T-helper 17 cell (primary cell): Measurements from ENCODE around the gene ASIC1. TPM values are rescaled to one million over a fixed set of nuclear protein-coding genes. Genes with fewer than 3 reads are reported as not detected.

Source experiments
- ATAC-seq: fragments of 150-1000 bp; cut with Tn5 transposase; 2 replicates; pipeline ENCODE4 v1.10.0; 2021; ENCODE audit warnings: mild to moderate bottlenecking, moderate library complexity
- DNase-seq, 3 donors: peaks; one replicate each; pipeline versions ENCODE4 v3.0.0 to v3.0.0-alpha.2; 2020 to 2021
- H3K9me3 ChIP-seq: one replicate; pipeline ENCODE4 v1.7.0; 2013; ENCODE audit warnings: low read length, mild to moderate bottlenecking; ENCODE audit not compliant: control insufficient read depth, poor library complexity, severe bottlenecking
- H3K27ac Mint-ChIP-seq: one replicate; pipeline ENCODE4 v1.8.0; 2022; ENCODE audit warnings: mild to moderate bottlenecking, moderate library complexity, mixed read lengths
- H3K27me3 Mint-ChIP-seq: one replicate; pipeline ENCODE4 v1.8.0; 2022; ENCODE audit warnings: mixed read lengths
- H3K36me3 Mint-ChIP-seq: one replicate; pipeline ENCODE4 v1.8.0; 2022; ENCODE audit warnings: low read depth, mixed read lengths
- H3K4me1 Mint-ChIP-seq: one replicate; pipeline ENCODE4 v1.8.0; 2022; ENCODE audit warnings: mild to moderate bottlenecking, mixed read lengths
- H3K4me3 Mint-ChIP-seq: one replicate; pipeline ENCODE4 v1.8.0; 2022; ENCODE audit warnings: mild to moderate bottlenecking, moderate library complexity, mixed read lengths
- total RNA-seq, 4 donors: library from RNA in 2 of 4; stranded (reverse) in 2 of 4; gene quantifications; one replicate each; pipeline ENCODE4 v1.2.3 and lab custom pipeline; 2022 to 2026

The ASIC1 gene
- total RNA-seq, 2 donors from 2014 or later = 0.17 to 1.1 TPM

DNA sequence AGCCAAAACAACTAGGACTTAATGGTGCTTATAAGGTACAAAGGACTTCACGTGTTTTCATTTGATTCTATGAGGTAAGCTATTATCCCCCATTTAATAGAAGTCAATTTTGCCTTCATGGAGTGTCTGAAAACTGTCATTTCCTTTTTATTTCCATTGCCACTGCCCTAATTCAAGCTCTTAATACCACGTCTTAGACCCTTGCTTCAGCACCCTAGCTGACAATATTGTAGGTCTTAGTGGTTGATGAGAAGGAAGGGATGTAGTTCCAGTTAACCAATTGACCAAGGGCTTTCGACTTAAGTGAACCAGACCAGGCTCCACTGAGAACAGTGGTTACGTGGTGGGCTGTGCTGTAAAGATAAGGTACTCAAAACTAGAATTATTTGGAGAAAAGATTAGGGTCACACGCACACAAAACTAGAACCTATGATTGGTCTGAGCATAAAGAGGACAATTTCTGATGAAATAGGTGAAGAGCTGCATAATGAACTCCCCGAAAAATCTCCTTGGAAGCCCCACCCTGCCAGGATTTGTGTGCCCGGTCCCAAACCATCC, 9.6 kb upstream of the ASIC1 start:
- H3K4me1 Mint-ChIP-seq = peaks cover 8% of the 10 kb centered on the region
- ATAC-seq (no peak), DNase-seq (no peak)
- no peak overlapping the region for H3K27ac Mint-ChIP-seq
- peaks cover 51% of the 10 kb centered on the region for H3K27me3 Mint-ChIP-seq
- peaks cover 15% of the 10 kb centered on the region for H3K36me3 Mint-ChIP-seq
- no peaks in the 10 kb centered on the region for H3K9me3 ChIP-seq
- no peak overlapping the region for H3K4me3 Mint-ChIP-seq

DNA sequence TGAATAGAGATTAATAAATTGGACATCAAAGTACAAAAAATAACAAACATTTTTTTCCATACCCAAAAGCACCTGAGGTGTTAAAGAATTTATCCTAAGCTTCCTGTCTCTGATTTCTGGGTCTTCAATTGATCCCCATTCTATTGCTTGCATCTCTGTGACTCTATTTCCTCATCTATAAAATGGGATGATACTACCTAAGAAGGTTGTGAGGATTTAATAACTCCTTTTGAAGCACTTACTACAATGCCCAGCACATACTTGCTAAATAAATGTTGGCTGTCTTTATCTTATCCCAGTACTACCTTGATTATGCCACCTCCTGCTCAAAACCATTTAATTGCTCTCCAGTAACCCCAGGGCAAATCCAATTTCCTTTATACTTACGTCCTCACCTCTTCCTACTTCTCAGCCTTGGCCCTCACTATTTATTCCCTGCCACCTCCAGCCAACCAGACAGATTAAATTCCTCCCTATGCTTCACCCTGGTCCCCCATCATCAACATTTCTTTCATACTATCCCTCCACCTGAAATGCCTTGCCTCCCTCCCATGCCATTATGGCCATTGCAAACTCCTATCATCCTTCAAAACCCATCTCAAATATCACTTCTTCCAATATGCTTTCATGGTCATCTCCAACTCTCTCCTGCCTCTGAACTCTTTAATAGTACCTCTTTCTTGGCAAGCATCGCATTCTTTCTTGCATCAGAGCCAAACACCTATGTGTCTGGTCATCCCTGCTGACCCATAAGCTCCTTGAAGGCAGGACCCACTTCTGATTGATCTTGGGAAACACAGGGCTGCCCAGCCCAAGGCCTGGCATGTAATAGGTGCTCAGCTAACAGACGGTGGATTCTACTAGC, 7.9 kb upstream of the ASIC1 start:
- Mint-ChIP-seq H3K27ac (no peak overlapping the region), H3K36me3 (peaks cover 15% of the 10 kb centered on the region), H3K27me3 (peaks cover 64% of the 10 kb centered on the region), H3K4me3 (no peak overlapping the region), H3K4me1 (peaks cover 6% of the 10 kb centered on the region)
- ATAC-seq (no peak), DNase-seq (no peak)
- H3K9me3 ChIP-seq = no peaks in the 10 kb centered on the region

DNA sequence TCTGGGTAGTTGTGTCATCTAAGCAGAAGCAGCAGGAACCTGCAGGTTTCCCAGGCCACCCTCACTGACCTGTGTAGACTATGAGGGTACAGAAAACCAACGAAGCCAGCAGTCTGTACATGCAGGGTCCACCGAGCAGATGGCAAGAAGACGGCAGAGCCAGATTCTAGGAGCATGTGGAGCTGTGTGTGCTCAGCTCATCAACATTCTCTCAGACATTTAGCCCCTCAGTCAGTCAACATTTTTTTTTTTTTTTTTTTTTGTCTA, 7.3 kb upstream of the ASIC1 start:
- H3K9me3 ChIP-seq = no peaks in the 10 kb centered on the region
- ATAC-seq (no peak), DNase-seq (no peak)
- peaks cover 6% of the 10 kb centered on the region for H3K4me1 Mint-ChIP-seq
- H3K36me3 Mint-ChIP-seq = peaks cover 15% of the 10 kb centered on the region
- no peak overlapping the region for H3K4me3 Mint-ChIP-seq
- H3K27ac Mint-ChIP-seq = no peak overlapping the region
- H3K27me3 Mint-ChIP-seq = peaks cover 64% of the 10 kb centered on the region

- peaks cover 6% of the 10 kb centered on the region for H3K4me1 Mint-ChIP-seq
- H3K27ac Mint-ChIP-seq = no peak overlapping the region
- no peaks in the 10 kb centered on the region for H3K9me3 ChIP-seq
- peaks cover 15% of the 10 kb centered on the region for H3K36me3 Mint-ChIP-seq
- no peak overlapping the region for H3K4me3 Mint-ChIP-seq
- DNase-seq (no peak), ATAC-seq (no peak)
- peaks cover 66% of the 10 kb centered on the region for H3K27me3 Mint-ChIP-seq
These were observed 6.8 kb upstream of the ASIC1 start for GRCh38 chr12:50050410-50051098.

- DNase-seq (no peak), ATAC-seq (no peak)
- peaks cover 73% of the 10 kb centered on the region for H3K27me3 Mint-ChIP-seq
- H3K9me3 ChIP-seq = no peaks in the 10 kb centered on the region
- no peak overlapping the region for H3K4me3 Mint-ChIP-seq
- H3K4me1 Mint-ChIP-seq = peaks cover 13% of the 10 kb centered on the region
- no peak overlapping the region for H3K27ac Mint-ChIP-seq
- peaks cover 16% of the 10 kb centered on the region for H3K36me3 Mint-ChIP-seq
These were observed 6.1 kb upstream of the ASIC1 start for GRCh38 chr12:50051101-50051806.

GRCh38 chr12:50052544-50052943, 4.9 kb upstream of the ASIC1 start:
- H3K27me3 Mint-ChIP-seq = peaks cover 78% of the 10 kb centered on the region
- peaks cover 19% of the 10 kb centered on the region for H3K4me1 Mint-ChIP-seq
- H3K27ac Mint-ChIP-seq = no peak overlapping the region
- H3K9me3 ChIP-seq = no peaks in the 10 kb centered on the region
- no peak for DNase-seq
- no peak for ATAC-seq
- H3K36me3 Mint-ChIP-seq = peaks cover 23% of the 10 kb centered on the region
- no peak overlapping the region for H3K4me3 Mint-ChIP-seq

DNA sequence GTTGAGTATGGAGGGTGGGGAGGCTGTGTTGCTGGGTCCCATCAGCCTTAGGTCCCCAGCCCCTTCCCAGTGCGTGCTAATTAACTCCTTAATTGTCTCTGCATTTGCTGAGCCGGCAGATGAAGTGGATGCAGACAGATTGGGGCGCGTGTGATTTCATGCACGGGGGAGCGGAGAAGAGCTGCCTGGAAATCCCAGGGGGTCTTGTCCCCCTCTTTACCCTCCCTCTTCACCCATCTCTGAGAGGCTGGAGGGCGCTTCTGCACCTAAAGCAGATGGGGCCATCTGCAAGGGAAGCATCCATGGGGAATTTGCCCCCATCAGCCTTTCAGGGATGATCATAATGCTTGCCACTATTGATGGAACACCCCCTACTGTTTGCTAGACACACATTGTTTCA, 4.4 kb upstream of the ASIC1 start:
- Mint-ChIP-seq H3K4me1 (peaks cover 18% of the 10 kb centered on the region), H3K4me3 (no peak overlapping the region), H3K36me3 (peaks cover 23% of the 10 kb centered on the region), H3K27ac (no peak overlapping the region), H3K27me3 (peaks cover 75% of the 10 kb centered on the region)
- DNase-seq (no peak), ATAC-seq (no peak)
- no peaks in the 10 kb centered on the region for H3K9me3 ChIP-seq

- peaks cover 18% of the 10 kb centered on the region for H3K4me1 Mint-ChIP-seq
- ATAC-seq (no peak), DNase-seq (no peak)
- H3K27ac Mint-ChIP-seq = no peak overlapping the region
- H3K36me3 Mint-ChIP-seq = peaks cover 23% of the 10 kb centered on the region
- H3K4me3 Mint-ChIP-seq = no peak overlapping the region
- H3K27me3 Mint-ChIP-seq = peaks cover 77% of the 10 kb centered on the region
- no peaks in the 10 kb centered on the region for H3K9me3 ChIP-seq
These were observed 3.8 kb upstream of the ASIC1 start for GRCh38 chr12:50053583-50053982.

GRCh38 chr12:50055831-50056638, 1.4 kb upstream of the ASIC1 start:
- peaks cover 23% of the 10 kb centered on the region for H3K4me1 Mint-ChIP-seq
- peak; percentile 75 for ATAC-seq
- peaks cover 78% of the 10 kb centered on the region for H3K27me3 Mint-ChIP-seq
- H3K27ac Mint-ChIP-seq = no peak overlapping the region
- H3K36me3 Mint-ChIP-seq = peaks cover 18% of the 10 kb centered on the region
- no peaks in the 10 kb centered on the region for H3K9me3 ChIP-seq
- H3K4me3 Mint-ChIP-seq = peak overlapping the region; percentile 96
- DNase-seq = peak; percentile 37 to 39 (median 39)

DNA sequence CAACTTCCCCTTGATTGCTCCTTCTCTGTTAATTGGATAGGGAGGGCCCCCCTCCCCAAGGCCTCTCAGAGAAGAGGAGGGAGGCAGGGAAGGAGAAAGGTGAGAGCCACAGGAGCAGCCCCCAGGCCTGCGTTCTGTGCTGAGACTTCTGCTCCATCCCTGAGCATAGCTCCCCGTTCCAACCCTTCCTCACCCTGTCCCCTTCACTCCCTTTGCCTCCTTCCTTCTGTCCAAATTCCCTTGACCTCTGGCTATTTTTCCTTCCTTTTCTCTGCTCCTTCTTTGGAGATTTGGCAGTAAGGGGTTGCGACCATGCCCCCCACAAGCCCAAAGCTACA, 788 bp upstream of the ASIC1 start:
- peaks cover 78% of the 10 kb centered on the region for H3K27me3 Mint-ChIP-seq
- ATAC-seq = no peak
- H3K4me1 Mint-ChIP-seq = peaks cover 23% of the 10 kb centered on the region

DNA sequence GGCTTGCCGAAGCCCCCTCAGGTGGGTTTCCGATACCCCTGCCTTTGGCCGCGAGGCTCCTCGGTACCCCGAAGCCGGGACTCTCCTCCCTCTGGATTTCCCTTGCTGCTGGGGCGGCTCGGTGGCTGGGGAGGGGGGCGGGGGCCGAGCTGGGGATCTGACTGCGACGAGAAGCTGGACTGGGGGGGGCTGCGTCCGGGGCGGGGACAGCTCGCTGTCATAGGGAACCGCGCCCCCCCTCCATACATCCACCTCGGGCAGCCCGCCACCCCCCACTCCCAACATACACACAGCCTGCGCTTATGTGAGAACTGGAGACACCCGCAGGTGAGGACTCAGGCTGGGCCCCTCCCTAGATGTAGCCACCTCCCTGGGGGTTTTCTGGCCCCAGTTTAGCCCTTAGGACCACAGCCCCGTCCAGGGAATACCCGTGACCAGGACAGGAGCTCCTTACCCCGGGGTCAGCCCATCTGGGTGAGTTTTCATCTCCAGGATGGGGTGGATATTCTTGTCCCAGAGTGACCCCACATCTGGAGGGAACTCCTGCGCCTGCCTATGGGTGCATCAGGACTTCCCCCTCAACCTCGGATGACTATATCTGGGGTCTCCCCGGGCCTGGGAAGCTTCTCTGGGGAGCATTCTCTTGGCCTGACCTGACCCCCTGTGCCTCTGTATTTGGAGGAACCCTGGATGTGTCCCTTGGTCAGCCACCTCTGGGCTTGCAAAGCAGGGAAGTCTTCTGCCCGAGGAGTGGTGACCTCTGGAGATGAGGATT, 687 bp downstream of the ASIC1 start:
- Mint-ChIP-seq H3K4me1 (peaks cover 20% of the 10 kb centered on the region), H3K4me3 (peak overlapping the region; percentile 81), H3K36me3 (peaks cover 13% of the 10 kb centered on the region)

More for the DNA sequence above, 788 bp upstream of the ASIC1 start:
- H3K9me3 ChIP-seq = no peaks in the 10 kb centered on the region
- Mint-ChIP-seq H3K27ac (no peak overlapping the region), H3K4me3 (peak overlapping the region; percentile 96), H3K36me3 (peaks cover 16% of the 10 kb centered on the region)
- no peak for DNase-seq

GRCh38 chr12:50058743-50059312, 1.4 kb downstream of the ASIC1 start:
- Mint-ChIP-seq H3K27me3 (peaks cover 75% of the 10 kb centered on the region), H3K27ac (no peak overlapping the region), H3K4me1 (peaks cover 20% of the 10 kb centered on the region), H3K36me3 (peaks cover 16% of the 10 kb centered on the region), H3K4me3 (peak overlapping the region; percentile 41)
- no peaks in the 10 kb centered on the region for H3K9me3 ChIP-seq
- DNase-seq (no peak), ATAC-seq (no peak)

More for the DNA sequence above, 687 bp downstream of the ASIC1 start:
- H3K27ac Mint-ChIP-seq = no peak overlapping the region
- H3K9me3 ChIP-seq = no peaks in the 10 kb centered on the region
- ATAC-seq = no peak
- H3K27me3 Mint-ChIP-seq = peaks cover 75% of the 10 kb centered on the region
- no peak for DNase-seq
